ENCODE results near the gene AEN. TPM values are rescaled to one million over a fixed set of nuclear protein-coding genes. Genes with fewer than 3 reads are reported as not detected.

Gene AEN
- total RNA-seq, 1 donor, result 36.6 TPM

GRCh38 chr15:88606070-88606794, 14.9 kb upstream of the AEN start:
- no peak for TF ChIP-seq CTCF (IDR thresholded peaks at IDR 0.05; ENCODE audit: insufficient read depth, low read length)
- no peak for DNase-seq (ENCODE audit: low read depth)
- no peak overlapping the region for H3K4me3 ChIP-seq (ENCODE audit: low read depth, low read length)

- no peak for TF ChIP-seq CTCF (IDR thresholded peaks at IDR 0.05; ENCODE audit: insufficient read depth, low read length)
Observed at GRCh38 chr15:88607951-88608350, 13.2 kb upstream of the AEN start.

DNA sequence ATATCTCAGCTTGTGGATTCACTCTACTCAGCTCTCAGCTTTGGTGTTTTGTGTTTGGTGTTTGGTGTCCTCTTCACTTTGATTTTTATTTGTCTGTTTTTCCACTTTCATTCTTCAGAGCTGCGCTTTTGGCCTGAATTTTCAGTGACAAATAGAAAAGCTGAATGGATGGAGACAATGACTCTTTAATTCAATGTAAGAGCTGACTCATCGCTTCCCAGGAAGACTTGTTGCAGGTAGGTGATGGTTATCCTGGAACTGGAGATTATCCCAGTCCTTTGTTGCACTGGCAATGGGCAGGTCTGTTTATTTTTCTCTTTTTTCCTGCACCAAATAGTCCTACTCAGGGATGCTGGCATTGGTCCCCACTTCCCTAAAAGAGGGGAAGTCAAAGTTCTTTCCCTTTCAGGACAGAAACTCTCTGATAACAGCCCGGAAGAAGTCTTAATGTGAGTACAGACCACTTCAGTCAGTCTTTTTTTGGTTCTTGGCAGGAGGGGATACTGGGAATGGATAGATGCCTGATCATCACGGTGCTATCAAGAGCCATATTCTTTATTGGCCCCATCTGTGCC, 12.4 kb upstream of the AEN start:
- DNase-seq (ENCODE audit: low read depth), result no peak
- TF ChIP-seq CTCF (IDR thresholded peaks at IDR 0.05; ENCODE audit: insufficient read depth, low read length), result no peak
- no peak overlapping the region for H3K4me3 ChIP-seq (ENCODE audit: low read depth, low read length)

More at GRCh38 chr15:88607951-88608350, 13.2 kb upstream of the AEN start:
- H3K4me3 ChIP-seq (ENCODE audit: low read depth, low read length), result no peak overlapping the region
- DNase-seq (ENCODE audit: low read depth), result no peak

DNA sequence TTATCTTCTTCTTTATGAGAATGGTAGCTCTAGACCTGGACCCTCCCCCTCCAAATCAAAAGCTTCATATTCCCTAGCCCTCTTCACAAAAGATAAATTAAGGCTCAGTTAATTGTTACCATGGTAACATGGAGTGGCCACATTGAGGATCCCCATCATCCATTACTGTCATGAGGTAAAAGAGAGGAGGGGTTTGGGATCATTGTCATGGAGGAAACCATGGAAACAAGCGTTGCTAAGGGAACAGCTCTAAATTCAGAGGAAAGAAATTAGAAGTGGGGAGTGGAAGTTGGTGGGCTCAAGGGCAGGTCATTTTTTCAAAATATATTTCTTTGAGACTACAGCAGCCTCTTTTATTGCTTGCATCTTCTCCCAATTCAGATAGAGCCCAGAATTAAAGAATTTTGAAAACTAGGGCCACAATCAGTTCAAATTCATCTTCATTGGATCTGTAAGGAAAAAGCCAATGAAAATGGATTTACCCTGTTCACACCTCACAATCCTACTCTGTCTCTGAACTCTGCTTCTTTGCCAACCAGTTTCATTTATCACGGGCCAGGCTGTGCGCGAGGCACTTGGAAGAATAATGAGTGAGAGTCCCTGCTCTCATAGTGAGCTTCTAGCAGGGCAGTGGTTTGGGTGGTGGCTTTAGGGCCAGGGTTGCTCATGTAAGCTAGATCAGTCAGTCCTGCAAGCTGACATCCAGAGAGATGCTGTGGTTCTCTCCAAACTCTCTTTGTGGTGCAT, 11.6 kb upstream of the AEN start:
- DNase-seq (ENCODE audit: low read depth), result no peak
- TF ChIP-seq CTCF (IDR thresholded peaks at IDR 0.05; ENCODE audit: insufficient read depth, low read length), result no peak
- no peak overlapping the region for H3K4me3 ChIP-seq (ENCODE audit: low read depth, low read length)

DNA sequence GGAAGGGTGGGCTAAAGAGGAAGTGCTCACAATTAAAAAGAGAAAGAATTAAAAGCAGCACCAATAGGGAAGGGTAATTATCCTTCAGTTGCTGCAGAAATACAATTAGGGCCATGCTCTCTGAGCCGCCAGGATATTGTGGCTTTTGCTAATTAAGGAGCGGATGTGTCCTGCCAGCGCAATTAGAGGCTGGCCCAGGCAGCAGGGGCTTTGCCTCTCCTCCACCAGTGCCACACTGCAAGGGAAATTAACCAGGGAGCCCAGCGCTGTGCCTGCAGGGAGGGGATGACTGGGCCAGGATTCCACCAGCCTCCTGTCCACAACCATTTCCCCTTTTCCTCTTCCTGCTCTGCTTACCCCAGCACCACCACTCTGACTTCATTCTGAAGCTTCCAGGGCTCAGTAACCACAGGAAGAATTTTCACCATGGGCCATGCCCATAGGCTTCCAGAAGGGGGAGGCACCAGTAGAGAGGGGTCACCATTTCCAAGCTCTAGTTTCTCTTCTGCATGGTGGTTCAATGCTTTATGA, 10.4 kb upstream of the AEN start:
- no peak for TF ChIP-seq CTCF (IDR thresholded peaks at IDR 0.05; ENCODE audit: insufficient read depth, low read length)
- no peak overlapping the region for H3K4me3 ChIP-seq (ENCODE audit: low read depth, low read length)
- no peak for DNase-seq (ENCODE audit: low read depth)

- no peak overlapping the region for H3K4me3 ChIP-seq (ENCODE audit: low read depth, low read length)
- TF ChIP-seq CTCF (IDR thresholded peaks at IDR 0.05; ENCODE audit: insufficient read depth, low read length), result no peak
- no peak for DNase-seq (ENCODE audit: low read depth)
Observed at GRCh38 chr15:88612186-88612796, 8.8 kb upstream of the AEN start.

Data from fibroblast of the aortic adventitia (primary cell).